ENCODE measurements around the gene COBL. TPM values are rescaled to one million over a fixed set of nuclear protein-coding genes. Genes with fewer than 3 reads are reported as not detected.
A peak's percentile ranks its signal among the peaks of the same experiment; 100 is the strongest.

The COBL gene
- total RNA-seq, 2 experiments from 2014 or later = not detected

DNA sequence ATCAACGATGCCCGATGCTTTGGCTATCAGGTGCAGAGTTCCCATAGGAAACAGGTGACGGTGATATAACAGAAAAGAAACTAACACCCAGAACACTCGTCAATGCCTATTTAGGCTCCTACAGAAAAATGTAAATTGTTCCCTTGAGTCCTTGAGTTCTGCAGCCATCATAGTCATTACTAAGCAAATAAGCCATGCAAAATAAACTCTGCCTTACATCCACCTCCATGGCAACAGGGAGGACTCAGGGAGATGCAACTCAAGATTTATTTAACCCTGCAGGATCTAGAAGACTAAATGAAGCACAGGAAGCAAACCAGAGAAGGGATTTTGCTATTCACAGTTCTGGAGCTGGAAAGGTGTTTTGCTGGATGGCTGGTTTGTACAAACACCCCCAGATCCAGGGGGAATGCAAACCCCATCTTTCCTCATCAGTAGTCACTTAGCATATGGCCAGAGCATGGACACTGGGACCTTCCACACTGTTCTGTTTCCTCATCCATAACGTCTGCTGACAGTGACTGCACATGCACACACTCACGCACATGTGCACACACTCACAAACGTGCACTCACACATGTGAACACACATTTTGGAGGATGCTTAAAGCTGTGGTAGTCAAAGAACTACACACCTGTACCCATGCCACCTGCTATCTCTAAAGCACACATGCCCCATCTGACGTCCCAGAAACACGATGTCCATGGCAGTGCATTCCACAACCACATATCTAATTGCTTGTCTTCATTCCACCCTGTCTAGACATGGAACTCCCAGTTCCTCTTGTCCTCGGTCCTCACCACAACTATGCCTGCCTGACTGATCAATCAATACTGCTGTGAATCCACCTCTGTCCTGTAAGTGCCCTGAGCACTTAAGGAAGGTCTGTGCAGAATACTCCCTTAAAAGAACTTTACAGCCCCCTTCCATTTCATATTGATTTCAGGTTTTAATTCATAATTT lies 178.2 kb downstream of the COBL start:
- Mint-ChIP-seq H3K4me3 (no peak overlapping the region), H3K27ac (no peak overlapping the region), H3K36me3 (ENCODE audit: low read depth) (no peaks in the 10 kb centered on the region), H3K4me1 (peaks cover 28% of the 10 kb centered on the region), H3K27me3 (no peaks in the 10 kb centered on the region), H3K9me3 (no peaks in the 10 kb centered on the region)
- no peak for DNase-seq
- ChIA-PET POLR2A (interaction anchor here (0.7 kb wide), 1 partner anchor 1073 kb away, joined by 9 read pairs; no protein-coding TSS in a partner anchor), CTCF (no interaction called here)

DNA sequence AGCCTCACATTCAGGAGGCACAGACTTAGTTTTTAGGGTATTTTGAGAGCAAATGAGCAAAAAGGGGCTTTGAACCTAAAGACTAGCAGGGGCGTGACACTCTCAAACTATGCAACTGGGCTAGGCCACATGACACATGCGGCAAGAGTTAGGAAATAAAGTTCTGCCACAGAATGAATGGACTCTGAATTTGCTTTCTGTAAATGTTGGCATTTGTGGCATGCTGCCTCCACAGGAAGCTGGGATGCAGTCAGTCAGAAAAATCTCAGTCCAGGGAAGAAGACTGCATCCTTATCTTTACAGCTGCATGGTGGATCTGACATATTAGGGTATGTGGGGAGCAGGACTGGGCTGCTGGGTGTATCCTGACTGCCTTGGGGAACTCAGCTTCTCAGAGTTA lies 181.0 kb downstream of the COBL start:
- Mint-ChIP-seq H3K36me3 (ENCODE audit: low read depth) (no peaks in the 10 kb centered on the region), H3K27ac (no peak overlapping the region), H3K27me3 (no peaks in the 10 kb centered on the region)

GRCh38 chr7:51134013-51134441 lies 182.6 kb downstream of the COBL start:
- H3K27ac Mint-ChIP-seq = no peak overlapping the region
- H3K4me1 Mint-ChIP-seq = no peaks in the 10 kb centered on the region
- ChIA-PET CTCF (no interaction called here), POLR2A (no interaction called here)
- H3K9me3 Mint-ChIP-seq = no peaks in the 10 kb centered on the region
- no peaks in the 10 kb centered on the region for H3K27me3 Mint-ChIP-seq
- no peaks in the 10 kb centered on the region for H3K36me3 Mint-ChIP-seq (ENCODE audit: low read depth)
- no peak for DNase-seq
- H3K4me3 Mint-ChIP-seq = no peak overlapping the region

More for the DNA sequence above, 181.0 kb downstream of the COBL start:
- ChIA-PET CTCF (interaction anchor here (0.6 to 1.6 kb wide), 3 partner anchors 8 to 546 kb away, joined by 3 read pairs; no protein-coding TSS in a partner anchor), POLR2A (no interaction called here)
- no peak for DNase-seq
- Mint-ChIP-seq H3K4me3 (no peak overlapping the region), H3K4me1 (peaks cover 13% of the 10 kb centered on the region), H3K9me3 (no peaks in the 10 kb centered on the region)

DNA sequence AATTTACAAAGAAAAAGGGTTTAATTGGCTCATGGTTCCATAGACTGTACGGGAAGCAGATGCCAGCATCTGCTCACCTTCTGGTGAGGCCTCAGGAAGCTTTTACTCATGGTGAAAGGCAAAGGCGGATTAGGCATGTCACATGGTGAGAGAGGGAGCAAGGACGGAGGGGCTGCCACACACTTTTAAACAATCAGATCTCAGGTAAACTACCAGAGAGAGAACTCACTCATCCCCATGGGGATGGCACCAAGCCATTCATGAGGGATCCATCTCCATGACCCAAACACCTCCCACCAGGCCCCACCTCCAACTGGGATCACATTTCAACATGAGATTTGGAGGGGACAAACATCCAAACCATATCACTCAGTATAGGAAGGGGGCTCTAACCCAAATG lies 183.9 kb downstream of the COBL start:
- Mint-ChIP-seq H3K36me3 (ENCODE audit: low read depth) (no peaks in the 10 kb centered on the region), H3K4me1 (no peaks in the 10 kb centered on the region), H3K4me3 (no peak overlapping the region), H3K27ac (no peak overlapping the region), H3K9me3 (no peaks in the 10 kb centered on the region), H3K27me3 (no peaks in the 10 kb centered on the region)
- CTCF ChIA-PET = interaction anchor here (1.4 kb wide), 1 partner anchor 8 kb away, joined by 6 read pairs; no protein-coding TSS in a partner anchor
- POLR2A ChIA-PET = no interaction called here
- DNase-seq = no peak

GRCh38 chr7:51129527-51130472 lies 186.8 kb downstream of the COBL start:
- ChIA-PET CTCF (no interaction called here), POLR2A (no interaction called here)
- Mint-ChIP-seq H3K4me3 (no peak overlapping the region), H3K27ac (no peak overlapping the region), H3K9me3 (no peaks in the 10 kb centered on the region), H3K27me3 (no peaks in the 10 kb centered on the region), H3K4me1 (no peaks in the 10 kb centered on the region), H3K36me3 (ENCODE audit: low read depth) (no peaks in the 10 kb centered on the region)
- no peak for DNase-seq

GRCh38 chr7:51128545-51129435 lies 187.8 kb downstream of the COBL start:
- ChIA-PET CTCF (interaction anchor here (0.8 to 1.4 kb wide), 2 partner anchors 7 to 22 kb away, joined by 3 read pairs; no protein-coding TSS in a partner anchor), POLR2A (interaction anchor here (0.6 kb wide), 1 partner anchor 102 kb away, joined by 3 read pairs; no protein-coding TSS in a partner anchor)
- no peak overlapping the region for H3K4me3 Mint-ChIP-seq
- H3K9me3 Mint-ChIP-seq = no peaks in the 10 kb centered on the region
- H3K27ac Mint-ChIP-seq = no peak overlapping the region
- peaks cover 1% of the 10 kb centered on the region for H3K4me1 Mint-ChIP-seq
- no peaks in the 10 kb centered on the region for H3K36me3 Mint-ChIP-seq (ENCODE audit: low read depth)
- DNase-seq = no peak
- no peaks in the 10 kb centered on the region for H3K27me3 Mint-ChIP-seq

GRCh38 chr7:51127618-51127904 lies 189.0 kb downstream of the COBL start:
- POLR2A ChIA-PET = no interaction called here
- CTCF ChIA-PET = interaction anchor here (0.8 to 1.7 kb wide), 4 partner anchors 9 to 23 kb away, joined by 3 to 10 read pairs (median 3); no protein-coding TSS in a partner anchor
- Mint-ChIP-seq H3K9me3 (no peaks in the 10 kb centered on the region), H3K4me3 (no peak overlapping the region), H3K36me3 (ENCODE audit: low read depth) (no peaks in the 10 kb centered on the region), H3K4me1 (peaks cover 14% of the 10 kb centered on the region), H3K27me3 (no peaks in the 10 kb centered on the region), H3K27ac (no peak overlapping the region)
- DNase-seq = no peak

GRCh38 chr7:51126813-51127617 lies 189.6 kb downstream of the COBL start:
- no peaks in the 10 kb centered on the region for H3K9me3 Mint-ChIP-seq
- no peaks in the 10 kb centered on the region for H3K27me3 Mint-ChIP-seq
- H3K36me3 Mint-ChIP-seq (ENCODE audit: low read depth) = no peaks in the 10 kb centered on the region
- no peak for DNase-seq
- peaks cover 19% of the 10 kb centered on the region for H3K4me1 Mint-ChIP-seq
- H3K27ac Mint-ChIP-seq = no peak overlapping the region
- H3K4me3 Mint-ChIP-seq = no peak overlapping the region
- POLR2A ChIA-PET = no interaction called here
- CTCF ChIA-PET = interaction anchor here (0.8 to 1.7 kb wide), 4 partner anchors 9 to 705 kb away, joined by 3 to 10 read pairs (median 3); no protein-coding TSS in a partner anchor

GRCh38 chr7:51126324-51126723 lies 190.3 kb downstream of the COBL start:
- Mint-ChIP-seq H3K27me3 (no peaks in the 10 kb centered on the region), H3K4me1 (peaks cover 26% of the 10 kb centered on the region), H3K4me3 (no peak overlapping the region), H3K9me3 (no peaks in the 10 kb centered on the region), H3K27ac (no peak overlapping the region), H3K36me3 (ENCODE audit: low read depth) (no peaks in the 10 kb centered on the region)
- ChIA-PET CTCF (interaction anchor here (1.7 kb wide), 1 partner anchor 14 kb away, joined by 10 read pairs; no protein-coding TSS in a partner anchor), POLR2A (no interaction called here)
- DNase-seq = no peak

DNA sequence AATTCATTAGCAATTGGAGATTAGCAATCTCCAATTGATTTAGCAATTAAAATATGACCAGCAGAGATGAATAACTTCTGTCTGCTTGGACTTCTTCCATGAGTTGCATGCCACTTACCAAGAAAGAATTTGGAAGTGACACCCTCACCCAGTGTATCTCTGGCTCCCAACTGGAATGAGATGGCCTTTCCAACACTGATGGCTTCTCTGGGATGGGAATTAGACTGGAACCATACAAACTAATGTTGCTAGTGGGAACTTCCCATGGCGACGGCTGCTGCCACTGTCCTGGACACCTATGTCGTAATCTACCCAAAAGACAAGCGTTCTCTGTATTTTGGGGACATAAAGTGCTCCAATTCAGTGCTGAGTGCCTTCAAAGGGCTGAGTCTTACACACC lies 192.3 kb downstream of the COBL start:
- DNase-seq = no peak
- H3K4me3 Mint-ChIP-seq = no peak overlapping the region
- peaks cover 35% of the 10 kb centered on the region for H3K4me1 Mint-ChIP-seq

GRCh38 chr7:51123322-51124019 lies 193.1 kb downstream of the COBL start:
- H3K27me3 Mint-ChIP-seq = no peaks in the 10 kb centered on the region
- no peak overlapping the region for H3K4me3 Mint-ChIP-seq
- H3K36me3 Mint-ChIP-seq (ENCODE audit: low read depth) = no peaks in the 10 kb centered on the region
- H3K4me1 Mint-ChIP-seq = peaks cover 35% of the 10 kb centered on the region
- peak; percentile 46 for DNase-seq
- ChIA-PET POLR2A (interaction anchor here (0.5 kb wide), 1 partner anchor 90 kb away, joined by 4 read pairs; no protein-coding TSS in a partner anchor), CTCF (no interaction called here)
- peak overlapping the region; percentile 51 for H3K27ac Mint-ChIP-seq
- no peaks in the 10 kb centered on the region for H3K9me3 Mint-ChIP-seq

More for the DNA sequence above, 192.3 kb downstream of the COBL start:
- Mint-ChIP-seq H3K27me3 (no peaks in the 10 kb centered on the region), H3K9me3 (no peaks in the 10 kb centered on the region), H3K27ac (no peak overlapping the region), H3K36me3 (ENCODE audit: low read depth) (no peaks in the 10 kb centered on the region)
- POLR2A ChIA-PET = no interaction called here
- CTCF ChIA-PET = no interaction called here
